Measurements from ENCODE around the gene SYCP3.
"Not testable (repeated sequence)": the region's sequence is repeated elsewhere in the genome, so short reads cannot be mapped to it uniquely, and the experiment has no call there.

Gene SYCP3

DNA sequence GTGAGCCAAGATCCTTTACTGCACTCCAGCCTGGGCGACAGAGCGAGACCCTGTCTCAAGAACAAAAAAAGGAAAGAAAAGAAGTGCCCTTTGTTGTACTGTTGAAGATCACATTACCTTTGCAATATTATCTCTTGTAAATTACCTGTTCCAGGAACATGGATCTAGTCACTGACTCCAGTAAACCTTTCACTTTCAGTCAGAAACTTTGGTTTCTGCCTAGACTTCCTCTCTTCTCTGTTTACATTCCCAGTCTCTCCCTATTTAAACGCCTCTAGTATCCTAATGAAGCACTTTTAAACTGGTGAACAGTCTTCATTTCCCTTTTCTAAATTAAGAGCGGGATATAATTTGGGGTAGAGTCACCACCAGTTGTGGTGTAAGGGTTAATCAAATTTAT, 29.0 kb downstream of the SYCP3 start:
- no peak for DNase-seq

- no peak for DNase-seq
These were observed 32.0 kb downstream of the SYCP3 start for GRCh38 chr12:101707131-101707782.

GRCh38 chr12:101706403-101706802, 32.9 kb downstream of the SYCP3 start:
- DNase-seq: no peak

- no peak for DNase-seq
These were observed 35.8 kb downstream of the SYCP3 start for GRCh38 chr12:101703487-101703886.

- DNase-seq: no peak
These were observed 38.9 kb downstream of the SYCP3 start for GRCh38 chr12:101700299-101700820.

DNA sequence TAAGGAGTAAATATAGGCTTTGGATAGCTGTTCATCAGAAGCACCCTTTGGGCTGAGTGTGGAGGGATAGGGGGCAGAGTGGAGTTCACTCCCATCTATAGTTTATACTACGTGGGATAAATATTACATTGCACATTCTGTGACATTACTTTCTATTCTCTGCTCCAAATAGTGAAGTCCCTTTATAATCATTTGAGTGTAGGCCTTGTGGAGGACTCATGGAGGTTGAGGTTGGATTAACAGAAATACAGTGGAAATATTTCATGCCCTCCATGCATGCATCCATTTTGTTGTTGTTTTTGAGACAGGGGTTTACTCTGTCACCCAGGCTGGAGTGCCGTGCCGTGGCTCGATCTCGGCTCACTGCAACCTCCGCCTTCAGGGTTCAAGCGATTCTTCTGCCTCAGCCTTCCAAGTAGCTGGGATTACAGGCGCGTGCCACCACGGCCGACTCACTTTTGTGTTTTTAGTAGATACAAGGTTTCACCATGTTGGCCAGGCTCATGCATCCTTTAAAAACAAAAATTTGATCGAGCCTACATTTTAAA, 40.4 kb downstream of the SYCP3 start:
- DNase-seq: no peak

- DNase-seq: no peak
These were observed 41.1 kb downstream of the SYCP3 start for GRCh38 chr12:101697930-101698799.

DNA sequence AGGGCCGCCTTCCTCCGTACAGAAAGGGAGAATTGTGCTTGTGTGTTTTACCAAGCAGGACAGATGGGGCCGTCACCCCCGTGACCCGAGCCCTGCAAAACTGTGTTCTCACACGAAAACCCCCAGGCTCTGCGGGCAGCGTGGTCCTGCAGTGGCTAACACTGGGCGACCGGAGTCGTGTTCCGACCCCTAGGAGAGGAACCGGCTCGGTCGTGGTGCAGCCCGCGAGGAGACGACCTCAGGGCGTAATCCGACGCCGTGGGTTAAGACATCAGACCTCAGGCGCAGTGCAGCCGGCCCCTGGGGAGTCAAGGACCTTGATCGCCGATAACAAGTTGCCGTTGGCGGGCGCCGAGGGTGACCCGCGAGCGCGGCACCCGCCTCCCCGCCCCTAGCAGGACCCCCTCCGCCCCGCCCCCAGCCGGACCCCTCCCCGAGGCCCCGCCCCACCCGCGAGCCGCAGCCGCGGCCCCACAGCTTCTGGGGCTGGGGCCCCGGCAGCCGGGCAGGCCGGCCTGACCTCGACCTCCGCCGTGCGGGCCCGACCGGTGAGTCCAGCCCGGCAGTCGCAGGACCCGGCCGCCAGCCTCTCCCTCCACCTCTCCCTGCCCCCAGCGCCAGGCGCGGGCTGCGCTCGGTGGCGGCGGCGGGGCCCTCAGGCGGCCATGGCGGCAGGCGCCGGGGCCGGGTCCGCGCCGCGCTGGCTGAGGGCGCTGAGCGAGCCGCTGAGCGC, 41.9 kb downstream of the SYCP3 start, which contains the start of gene CHPT1:
Gene CHPT1 (plus strand): TSS at position 444 of the 733 bp plus-strand sequence. CDS start 222 bp downstream, at position 666.
- DNase-seq: no peak

DNA sequence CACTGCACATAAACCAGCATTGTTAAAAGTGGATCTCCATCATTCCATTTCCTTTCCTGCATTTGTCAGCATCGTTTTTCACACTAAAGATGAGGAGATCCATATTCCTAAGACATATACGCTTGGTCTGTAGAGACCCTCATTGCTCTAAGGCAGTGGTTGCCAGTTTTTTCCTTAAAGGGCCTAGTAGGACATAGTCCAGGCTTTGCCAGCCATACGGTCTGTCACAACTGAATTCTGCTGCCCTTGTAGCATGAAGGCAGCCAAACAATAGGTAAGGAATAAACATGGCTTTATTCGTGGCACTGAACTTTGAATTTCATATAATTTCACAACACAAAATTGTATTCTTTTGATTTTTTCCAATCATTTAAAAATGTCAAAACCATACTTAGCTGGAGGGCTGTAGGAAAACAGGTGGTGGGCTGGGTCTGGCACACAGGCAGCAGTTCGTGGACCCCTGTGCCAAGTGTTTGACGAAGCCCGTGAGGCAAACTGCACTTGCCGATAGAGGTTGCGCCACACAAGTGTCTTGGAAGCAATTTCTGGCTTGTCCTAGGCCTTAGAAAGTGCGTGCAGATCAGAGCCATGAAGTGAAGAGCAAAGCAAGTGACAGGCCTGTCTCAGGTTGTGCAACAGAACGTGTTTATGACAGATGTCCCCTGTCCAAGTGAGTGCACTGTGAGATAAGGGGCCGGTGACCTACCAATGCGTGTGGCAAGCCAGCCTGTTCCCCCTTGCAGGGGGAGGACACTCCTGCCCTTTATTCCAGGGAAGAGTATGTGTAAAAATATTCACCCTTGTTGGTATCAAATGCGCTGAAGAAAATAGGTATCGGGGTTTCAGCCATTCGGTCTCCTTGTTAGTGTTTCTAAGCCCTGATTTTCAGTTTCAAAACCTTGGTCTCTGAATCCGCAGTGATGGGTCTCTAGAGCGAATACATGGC, 42.7 kb downstream of the SYCP3 start:
- DNase-seq: no peak

DNA sequence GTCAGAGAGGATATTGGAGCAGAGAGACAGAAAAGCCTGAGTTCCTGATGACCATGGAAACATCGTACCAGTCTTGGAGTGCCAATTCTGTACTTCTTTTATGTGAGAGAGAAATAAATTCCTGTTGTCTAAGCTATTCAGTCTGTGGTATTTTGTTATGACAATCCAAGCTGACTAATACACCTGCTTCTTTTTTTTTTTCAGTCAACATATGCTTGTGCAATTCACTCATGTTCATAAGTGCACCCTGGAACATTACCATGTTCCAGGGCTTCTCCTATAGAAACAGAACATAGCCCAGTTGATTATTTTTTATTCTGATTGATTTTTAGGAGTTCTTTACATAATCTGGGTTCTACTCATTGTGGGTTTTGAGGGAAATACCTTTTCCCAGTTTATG, 43.6 kb downstream of the SYCP3 start:
- DNase-seq: no peak

- DNase-seq: no peak
These were observed 44.3 kb downstream of the SYCP3 start for GRCh38 chr12:101694986-101695385.

DNA sequence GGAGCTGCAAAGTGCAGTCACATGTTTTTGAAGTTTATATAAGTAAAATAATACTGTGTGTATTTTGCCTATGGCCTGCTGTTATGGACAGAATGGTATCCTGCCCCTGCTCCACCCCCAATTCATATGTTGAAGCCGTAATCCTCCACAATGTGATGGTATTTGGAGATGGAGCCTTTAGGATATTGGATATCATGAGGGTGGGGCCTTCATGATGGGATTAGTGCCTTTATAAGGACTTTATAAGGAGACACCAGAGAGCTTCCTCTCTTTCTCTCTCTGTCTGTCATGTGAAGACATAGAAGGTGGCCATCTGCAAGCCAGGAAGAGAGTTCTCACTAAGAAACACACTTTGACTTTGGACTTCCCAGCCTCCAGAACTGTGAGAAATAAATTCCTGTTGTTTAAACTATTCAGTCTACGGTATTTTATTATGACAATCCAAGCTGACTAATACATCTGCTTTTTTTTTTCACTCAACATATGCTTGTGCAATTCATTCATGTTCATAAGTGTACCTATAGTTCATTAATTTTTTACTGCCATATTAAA, 44.9 kb downstream of the SYCP3 start:
- DNase-seq: no peak

GRCh38 chr12:101691503-101692096, 47.7 kb downstream of the SYCP3 start:
- DNase-seq: no peak

DNA sequence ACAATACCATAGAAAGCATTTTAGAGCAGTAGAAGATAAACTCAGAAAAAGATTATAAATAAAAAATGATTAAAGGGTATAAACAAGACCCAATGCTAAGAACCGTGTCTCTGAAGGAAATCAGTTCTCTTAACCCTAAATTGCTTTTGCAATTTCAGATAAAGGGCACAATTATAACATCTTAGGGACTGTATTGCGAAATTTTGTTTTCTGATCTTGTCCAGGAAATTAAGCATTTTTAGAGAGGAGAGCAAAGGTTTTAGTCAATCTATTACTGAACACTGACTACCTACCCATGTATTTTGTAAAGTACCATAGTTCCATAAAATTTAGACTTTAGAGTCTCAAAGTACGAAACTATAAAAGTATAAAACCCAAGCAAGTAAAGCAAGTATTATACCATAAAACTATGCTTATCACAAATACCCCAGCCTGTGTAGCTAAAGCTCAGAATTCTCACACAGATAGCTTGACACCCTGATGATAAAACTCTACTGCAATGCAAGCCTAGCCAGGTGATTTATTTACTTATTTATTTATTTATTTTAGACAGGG, 48.6 kb downstream of the SYCP3 start:
- DNase-seq: no peak

GRCh38 chr12:101686176-101686575, 53.1 kb downstream of the SYCP3 start:
- DNase-seq: no peak

DNA sequence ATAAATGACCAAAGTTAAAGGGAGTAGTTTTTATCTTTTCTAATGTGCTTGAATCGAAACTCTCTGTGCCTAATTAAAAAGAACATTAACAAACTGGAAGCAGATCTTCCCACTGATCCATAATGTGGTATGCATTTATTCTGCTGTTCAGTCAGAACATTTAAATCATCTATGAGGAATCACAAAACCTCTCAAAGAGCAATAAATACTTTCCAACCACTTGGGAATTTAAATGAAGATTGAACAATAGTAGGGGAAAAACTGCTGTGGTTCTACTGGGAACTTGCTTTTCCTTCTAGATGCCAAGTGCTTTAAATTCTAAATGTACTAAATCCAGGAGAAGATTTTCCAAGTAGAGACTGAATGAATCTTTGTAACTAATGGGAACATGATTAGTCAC, 54.2 kb downstream of the SYCP3 start:
- no peak for DNase-seq

DNA sequence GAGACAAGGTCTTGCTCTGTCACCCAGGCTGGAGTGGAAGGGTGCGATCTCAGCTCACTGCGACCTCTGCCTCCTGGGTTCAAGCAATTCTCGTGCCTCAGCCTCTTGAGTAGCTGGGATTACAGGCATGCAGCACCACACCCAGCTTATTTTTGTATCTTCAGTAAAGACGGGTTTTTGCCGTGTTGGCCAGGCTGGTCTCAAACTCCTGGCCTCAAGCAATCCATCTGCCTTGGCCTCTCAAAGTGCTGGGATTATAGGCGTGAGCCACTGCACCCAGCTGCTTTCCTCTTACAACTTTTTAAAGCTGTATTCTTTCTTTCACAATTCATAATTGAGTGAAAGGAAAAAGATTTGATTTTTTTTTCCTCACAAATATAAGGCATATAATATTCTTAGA, 57.6 kb downstream of the SYCP3 start:
- DNase-seq: not testable (repeated sequence)

- no peak for DNase-seq
These were observed 58.6 kb downstream of the SYCP3 start for GRCh38 chr12:101680647-101681046.

DNA sequence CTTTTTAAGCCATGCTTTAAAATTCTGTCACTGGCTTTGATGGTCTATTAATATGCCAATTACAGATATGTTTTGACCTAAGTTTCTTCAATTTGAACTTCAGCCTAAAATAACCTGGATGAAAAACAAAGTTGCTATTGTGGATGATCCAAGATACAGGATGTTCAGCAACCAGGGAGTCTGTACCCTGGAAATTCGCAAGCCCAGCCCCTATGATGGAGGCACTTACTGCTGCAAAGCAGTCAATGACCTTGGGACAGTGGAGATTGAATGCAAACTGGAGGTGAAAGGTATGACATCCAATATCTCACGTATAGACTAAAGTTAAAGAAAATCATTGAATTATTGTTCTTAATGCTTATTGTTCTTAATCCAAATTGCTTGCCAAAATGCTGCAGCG, 59.0 kb downstream of the SYCP3 start:
- no peak for DNase-seq
